Measurements from ENCODE around the gene RDX. TPM values are rescaled to one million over a fixed set of nuclear protein-coding genes. Genes with fewer than 3 reads are reported as not detected.

Gene RDX
- total and polyA plus RNA-seq, 2 of the 4 experiments (the other 2 are of a cell fraction) = 61.1 to 72.4 TPM

- H3K9ac ChIP-seq (ENCODE audit: low read depth, low read length) = no peak overlapping the region
- H2BK15ac ChIP-seq (ENCODE audit: low read depth, low read length) = no peak overlapping the region
- H4K91ac ChIP-seq (ENCODE audit: insufficient read depth, low read depth, low read length) = no peak overlapping the region
- peaks cover 13 to 48% of the 10 kb centered on the region in 2 experiments; a peak in 3 of 4 replicates for H3K79me1 ChIP-seq (ENCODE audit: low read depth in 1 of 2, low read length in 2 of 2)
- no peak overlapping the region for H3K4me3 ChIP-seq (ENCODE audit: insufficient read depth, low read depth, low read length)
- H3K27me3 ChIP-seq (ENCODE audit: control insufficient read depth, insufficient read depth, low read length) = no peaks in the 10 kb centered on the region
- dilution Hi-C loops (cut with HindIII; ENCODE audit: low sequenced_read_pairs, unreplicated experiment) = no loop called here
- no peak overlapping the region for H3K14ac ChIP-seq (replicated peaks; ENCODE audit: low read depth, low read length)
- no peak overlapping the region for H3K18ac ChIP-seq (ENCODE audit: low read depth, low read length)
- H3K4me1 ChIP-seq (ENCODE audit: control insufficient read depth, insufficient read depth, low read length) = no peaks in the 10 kb centered on the region
- intact Hi-C loops (cut with micrococcal nuclease) = no loop called here
- no TSS peak for BruUV-seq (replicated peaks)
- H3K4ac ChIP-seq (ENCODE audit: low read depth, low read length) = no peak overlapping the region
- no peak overlapping the region for H4K8ac ChIP-seq (ENCODE audit: low read depth in 2 of 2, low read length in 2 of 2)
- CTCF ChIA-PET = interaction anchor here (0.6 to 0.8 kb wide), 2 partner anchors 12 to 195 kb away, joined by 3 read pairs; no protein-coding TSS in a partner anchor
- H3K56ac ChIP-seq (ENCODE audit: extremely low read depth, insufficient read depth, low read length) = no peak overlapping the region
- H3K27ac ChIP-seq (ENCODE audit: insufficient read depth, low read length) = no peak overlapping the region
- no peak overlapping the region for H2AK9ac ChIP-seq (replicated peaks; ENCODE audit: low read depth, low read length, poor library complexity)
- H3K23ac ChIP-seq (ENCODE audit: low read depth, low read length) = no peak overlapping the region
- DNase-seq (no peak), ATAC-seq (ENCODE audit: low read depth) (peak; percentile 42)
- H3K4me2 ChIP-seq (ENCODE audit: low read depth, low read length) = no peak overlapping the region
- H3K36me3 ChIP-seq (ENCODE audit: control insufficient read depth, insufficient read depth, low read length) = peaks cover 5% of the 10 kb centered on the region; the same call in 1 of the 2 replicates
- peaks cover 6% of the 10 kb centered on the region; the same call in 1 of the 2 replicates for H3K9me1 ChIP-seq (ENCODE audit: insufficient read depth, low read length)
- no peak overlapping the region for H2BK120ac ChIP-seq (ENCODE audit: low read depth, low read length)
- TF ChIP-seq ELK1 (IDR thresholded peaks at IDR 0.05; ENCODE audit: borderline replicate concordance, low read depth, low read length) = no peak
- TF ChIP-seq USF2 (IDR thresholded peaks at IDR 0.05; ENCODE audit: low read depth, low read length) = no peak
- no peak for TF ChIP-seq POLR2A (IDR thresholded peaks at IDR 0.05; ENCODE audit: low read depth, low read length)
- TF ChIP-seq RCOR1 (IDR thresholded peaks at IDR 0.05; ENCODE audit: insufficient replicate concordance, low read length) = no peak
- TF ChIP-seq RFX5 (IDR thresholded peaks at IDR 0.05; ENCODE audit: low read depth, low read length) = no peak
- no peak for TF ChIP-seq MAZ (IDR thresholded peaks at IDR 0.05; ENCODE audit: borderline replicate concordance, low read depth, low read length)
- no peak for TF ChIP-seq CTCF (conservative IDR thresholded peaks at IDR 0.05; ENCODE audit: low read depth, low read length)
- no peak for TF ChIP-seq CEBPB (IDR thresholded peaks at IDR 0.05; ENCODE audit: low read depth, low read length)
- TF ChIP-seq RAD21 (IDR thresholded peaks at IDR 0.05; ENCODE audit: low read length) = no peak
- TF ChIP-seq MAFK (IDR thresholded peaks at IDR 0.05; ENCODE audit: low read depth, low read length) = no peak
- TF ChIP-seq SMC3 (IDR thresholded peaks at IDR 0.05; ENCODE audit: low read depth, low read length) = no peak
- no peak for TF ChIP-seq NFE2L2 (IDR thresholded peaks at IDR 0.05; ENCODE audit: low read depth, low read length)
- TF ChIP-seq CHD1 (IDR thresholded peaks at IDR 0.05; ENCODE audit: low read depth, low read length) = no peak
- POLR2A ChIA-PET (ENCODE audit: unreplicated experiment) = interaction anchor here (0.5 kb wide), 1 partner anchor 31 kb away, joined by 3 read pairs; no protein-coding TSS in a partner anchor
- H2BK5ac ChIP-seq (ENCODE audit: low read depth, low read length, poor library complexity, severe bottlenecking) = no peak overlapping the region
- peaks cover 24% of the 10 kb centered on the region for H4K20me1 ChIP-seq (ENCODE audit: insufficient read depth, low read length)
- H2AFZ ChIP-seq (replicated peaks; ENCODE audit: low read length, poor library complexity) = no peak overlapping the region
- no peak overlapping the region for H4K5ac ChIP-seq (ENCODE audit: low read depth, low read length)
- in situ Hi-C loops (cut with MboI; ENCODE audit: low sequenced_read_pairs) = no loop called here
- no peak overlapping the region for H2AK5ac ChIP-seq (ENCODE audit: low read depth, low read length)
- no peak overlapping the region for H2BK20ac ChIP-seq (ENCODE audit: low read depth, low read length)
- H3K9me3 ChIP-seq (ENCODE audit: control insufficient read depth, insufficient read depth, low read length) = no peaks in the 10 kb centered on the region
Measured at GRCh38 chr11:110279881-110280280, 16.5 kb downstream of the RDX start.
